CD4-positive, CD25-positive, alpha-beta regulatory T cell (primary cell): Measurements from ENCODE around the gene TMEM156. TPM values are rescaled to one million over a fixed set of nuclear protein-coding genes. Genes with fewer than 3 reads are reported as not detected.
A peak's percentile ranks its signal among the peaks of the same experiment; 100 is the strongest.

Source experiments
- ATAC-seq, 2 donors: fragments of 150-1000 bp; cut with Tn5 transposase; one replicate each; pipeline ENCODE4 v1.10.0; 2021; ENCODE audit warnings: low read depth in 2 of 2, moderate number of reproducible peaks in 2 of 2, moderate library complexity in 1 of 2
- DNase-seq, 3 donors: peaks; one replicate each; pipeline versions ENCODE4 v3.0.0 to v3.0.0-alpha.2; 2012 to 2022; ENCODE audit warnings: mixed read lengths in 1 of 3
- H3K27ac ChIP-seq: one replicate; pipeline ENCODE4 v1.7.0; 2013; ENCODE audit warnings: mild to moderate bottlenecking, low read length; ENCODE audit not compliant: insufficient read depth, poor library complexity, severe bottlenecking
- H3K27me3 ChIP-seq: one replicate; pipeline ENCODE4 v1.7.0; 2013; ENCODE audit warnings: low read length; ENCODE audit not compliant: control insufficient read depth, insufficient read depth
- H3K36me3 ChIP-seq: one replicate; pipeline ENCODE4 v1.7.0; 2013; ENCODE audit warnings: mild to moderate bottlenecking, low read length, moderate library complexity; ENCODE audit not compliant: control insufficient read depth, insufficient read depth
- H3K4me1 ChIP-seq: 2 replicates; pipeline ENCODE4 v1.7.0; 2013; ENCODE audit warnings: mild to moderate bottlenecking, low read length; ENCODE audit not compliant: insufficient read depth, control insufficient read depth, poor library complexity, severe bottlenecking
- H3K4me3 ChIP-seq: one replicate; pipeline ENCODE4 v1.7.0; 2013; ENCODE audit warnings: low read depth, mild to moderate bottlenecking, low read length, moderate library complexity
- H3K9me3 ChIP-seq, 2 experiments: 1 replicate in 1 of 2; 2 replicates in 1 of 2; pipeline ENCODE4 v1.7.0; 2013; ENCODE audit warnings: low read length in 2 of 2, mild to moderate bottlenecking in 1 of 2, moderate library complexity in 1 of 2; ENCODE audit not compliant: control insufficient read depth in 2 of 2
- H3K27ac Mint-ChIP-seq, 3 donors: one replicate each; pipeline ENCODE4 v1.8.0; 2020 to 2022; ENCODE audit warnings: mild to moderate bottlenecking in 3 of 3, mixed read lengths in 3 of 3, moderate library complexity in 2 of 3
- H3K27me3 Mint-ChIP-seq: one replicate; pipeline ENCODE4 v1.8.0; 2022; ENCODE audit warnings: mild to moderate bottlenecking, mixed read lengths
- H3K36me3 Mint-ChIP-seq: one replicate; pipeline ENCODE4 v1.8.0; 2020; ENCODE audit warnings: mixed read lengths
- H3K4me1 Mint-ChIP-seq, 4 donors: one replicate each; pipeline ENCODE4 v1.8.0; 2020 to 2022; ENCODE audit warnings: mixed read lengths in 4 of 4, mild to moderate bottlenecking in 1 of 4
- H3K4me3 Mint-ChIP-seq, 4 donors: one replicate each; pipeline ENCODE4 v1.8.0; 2020 to 2022; ENCODE audit warnings: mild to moderate bottlenecking in 4 of 4, mixed read lengths in 4 of 4, moderate library complexity in 3 of 4
- H3K9me3 Mint-ChIP-seq, 7 donors: one replicate each; pipeline ENCODE4 v1.8.0; 2020 to 2022; ENCODE audit warnings: mixed read lengths in 7 of 7, mild to moderate bottlenecking in 3 of 7, moderate library complexity in 2 of 7
- polyA plus RNA-seq, 4 donors: library from polyadenylated mRNA; unstranded; fragments of 300-500 nt; fragmentation: Illumina TruSeq; gene quantifications; one replicate each; pipeline ENCODE4 v1.2.3, GENCODE V29; 2021
- total RNA-seq: library from RNA; stranded (reverse); gene quantifications from one replicate; pipeline ENCODE4 v1.2.3, GENCODE V29; 2022

Gene TMEM156
- total RNA-seq (14.2 TPM), polyA plus RNA-seq (10 to 100 TPM in 3 of 4 donors, 1 to 10 TPM in 1; 8.4 to 24.3 (median 22.8) TPM)

GRCh38 chr4:39032218-39033085, at the start of gene TMEM156:
Gene TMEM156, minus strand, starts transcription at chr4:39032409. Its CDS starts 96 bp downstream, at chr4:39032313.
- H3K9me3 Mint-ChIP-seq = no peaks in the 10 kb centered on the region
- peaks cover 20 to 52% (median 30%) of the 10 kb centered on the region in 4 donors for H3K4me1 Mint-ChIP-seq
- H3K9me3 ChIP-seq = no peaks in the 10 kb centered on the region
- H3K27ac ChIP-seq = peak within 1 kb of the TSS; percentile 85
- peak within 1 kb of the TSS; percentile 66 to 90 (median 85) for H3K27ac Mint-ChIP-seq
- peak within 1 kb of the TSS; percentile 98 for H3K4me3 ChIP-seq
- peaks cover 49% of the 10 kb centered on the region for H3K4me1 ChIP-seq
- H3K4me3 Mint-ChIP-seq = peak within 1 kb of the TSS; percentile 82 to 97 (median 87)
- ATAC-seq (peak; percentile 92 to 93), DNase-seq (peak in 2 of 3 donors; percentile 71 to 89)
- H3K27me3 ChIP-seq = no peaks in the 10 kb centered on the region
- H3K36me3 Mint-ChIP-seq = no peaks in the 10 kb centered on the region
- no peaks in the 10 kb centered on the region for H3K27me3 Mint-ChIP-seq
- H3K36me3 ChIP-seq = no peaks in the 10 kb centered on the region

DNA sequence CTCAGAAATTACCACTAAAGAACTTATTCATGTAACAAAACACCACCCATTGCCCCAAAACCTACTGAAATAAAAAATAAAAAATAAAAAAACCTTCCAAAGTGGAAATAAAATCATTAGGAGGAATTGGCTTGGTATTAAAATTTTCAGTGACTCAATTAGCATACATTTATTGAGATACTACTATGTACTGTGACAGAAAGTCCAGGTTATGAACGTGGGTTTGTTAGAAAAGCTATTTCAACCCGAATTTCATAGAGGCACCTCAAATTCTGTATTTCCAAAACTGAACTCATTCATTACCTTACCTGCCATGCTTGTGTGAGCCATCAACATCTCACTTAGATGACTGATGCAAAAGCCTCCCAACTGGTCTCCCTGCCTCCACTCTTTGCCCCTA, 46.6 kb upstream of the TMEM156 start:
- peaks cover 8% of the 10 kb centered on the region for H3K36me3 ChIP-seq
- no peak overlapping the region for H3K4me3 ChIP-seq
- Mint-ChIP-seq H3K27me3 (no peaks in the 10 kb centered on the region), H3K4me3 (no peak overlapping the region), H3K4me1 (peaks cover 0 to 19% (median 1%) of the 10 kb centered on the region in 4 donors), H3K36me3 (peaks cover 39% of the 10 kb centered on the region), H3K9me3 (peaks cover 0 to 11% (median 0%) of the 10 kb centered on the region in 7 donors), H3K27ac (no peak overlapping the region)
- H3K9me3 ChIP-seq = no peaks in the 10 kb centered on the region
- H3K27ac ChIP-seq = no peak overlapping the region
- no peaks in the 10 kb centered on the region for H3K27me3 ChIP-seq
- DNase-seq = no peak
- ATAC-seq = no peak
- no peaks in the 10 kb centered on the region for H3K4me1 ChIP-seq

GRCh38 chr4:39068907-39069306, 36.7 kb upstream of the TMEM156 start:
- no peaks in the 10 kb centered on the region for H3K4me1 ChIP-seq
- Mint-ChIP-seq H3K36me3 (peaks cover 5% of the 10 kb centered on the region), H3K27me3 (no peaks in the 10 kb centered on the region), H3K9me3 (peaks cover 0 to 2% (median 0%) of the 10 kb centered on the region in 7 donors), H3K4me1 (peaks cover 0 to 16% (median 12%) of the 10 kb centered on the region in 4 donors), H3K27ac (no peak overlapping the region), H3K4me3 (no peak overlapping the region)
- no peaks in the 10 kb centered on the region for H3K27me3 ChIP-seq
- H3K36me3 ChIP-seq = no peaks in the 10 kb centered on the region
- H3K9me3 ChIP-seq = no peaks in the 10 kb centered on the region
- no peak overlapping the region for H3K27ac ChIP-seq
- DNase-seq (no peak), ATAC-seq (no peak)
- H3K4me3 ChIP-seq = no peak overlapping the region

- no peak overlapping the region for H3K27ac ChIP-seq
- H3K27ac Mint-ChIP-seq = no peak overlapping the region
- H3K27me3 ChIP-seq = no peaks in the 10 kb centered on the region
- H3K4me3 Mint-ChIP-seq = no peak overlapping the region
- H3K36me3 Mint-ChIP-seq = peaks cover 8% of the 10 kb centered on the region
- no peaks in the 10 kb centered on the region for H3K36me3 ChIP-seq
- no peak overlapping the region for H3K4me3 ChIP-seq
- no peaks in the 10 kb centered on the region for H3K27me3 Mint-ChIP-seq
- ATAC-seq (no peak), DNase-seq (no peak)
- H3K4me1 ChIP-seq = no peaks in the 10 kb centered on the region
- H3K4me1 Mint-ChIP-seq = peaks cover 8 to 20% (median 19%) of the 10 kb centered on the region in 4 donors
- H3K9me3 Mint-ChIP-seq = peaks cover 0 to 2% (median 0%) of the 10 kb centered on the region in 7 donors
- no peaks in the 10 kb centered on the region for H3K9me3 ChIP-seq
Measured at GRCh38 chr4:39067451-39067850, 35.2 kb upstream of the TMEM156 start.

DNA sequence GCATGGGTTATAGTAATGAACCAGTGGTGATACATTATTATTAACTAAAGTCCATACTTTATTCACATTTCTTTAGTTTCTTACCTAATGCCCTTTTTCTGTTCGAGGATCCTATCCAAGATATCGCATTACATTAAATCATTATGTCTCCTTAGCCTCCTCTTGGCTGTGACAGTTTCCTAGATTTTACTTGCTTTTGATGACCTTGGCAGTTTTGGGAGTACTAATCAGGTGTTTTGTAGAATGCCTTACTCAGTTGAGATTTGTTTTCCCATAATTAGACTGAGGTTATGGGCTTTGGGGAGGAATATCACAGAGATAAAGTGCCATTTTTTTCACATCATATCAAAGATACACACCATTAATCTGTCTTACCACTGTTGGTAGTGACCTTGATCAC, 34.8 kb upstream of the TMEM156 start:
- Histone ChIP-seq H3K4me3 (no peak overlapping the region), H3K9me3 (no peaks in the 10 kb centered on the region), H3K27ac (no peak overlapping the region), H3K4me1 (no peaks in the 10 kb centered on the region), H3K27me3 (no peaks in the 10 kb centered on the region), H3K36me3 (no peaks in the 10 kb centered on the region)
- peaks cover 0 to 2% (median 0%) of the 10 kb centered on the region in 7 donors for H3K9me3 Mint-ChIP-seq
- H3K36me3 Mint-ChIP-seq = peaks cover 9% of the 10 kb centered on the region
- ATAC-seq (no peak), DNase-seq (no peak)
- H3K4me3 Mint-ChIP-seq = no peak overlapping the region
- H3K27ac Mint-ChIP-seq = no peak overlapping the region
- H3K4me1 Mint-ChIP-seq = peaks cover 12 to 24% (median 22%) of the 10 kb centered on the region in 4 donors
- H3K27me3 Mint-ChIP-seq = no peaks in the 10 kb centered on the region

DNA sequence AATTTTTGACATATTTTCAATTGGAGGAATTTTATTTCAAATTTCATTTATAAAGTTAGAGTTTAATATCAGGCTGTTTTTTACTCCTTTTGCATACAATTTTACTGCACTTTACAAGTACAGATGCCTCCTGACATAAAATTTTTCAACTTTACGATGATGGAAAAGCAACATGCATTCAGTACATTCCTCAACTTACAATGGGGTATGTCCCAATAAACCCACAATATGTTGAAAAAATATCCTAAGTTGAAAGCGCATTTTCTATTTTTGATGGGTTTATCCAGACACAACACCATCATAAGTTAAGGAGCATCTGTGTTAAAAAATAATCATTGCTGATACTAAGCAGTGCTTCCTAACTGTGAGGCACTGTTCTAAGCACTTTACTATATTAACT, 34.2 kb upstream of the TMEM156 start:
- Histone ChIP-seq H3K4me3 (no peak overlapping the region), H3K4me1 (no peaks in the 10 kb centered on the region), H3K27me3 (no peaks in the 10 kb centered on the region), H3K9me3 (no peaks in the 10 kb centered on the region), H3K36me3 (no peaks in the 10 kb centered on the region), H3K27ac (no peak overlapping the region)
- DNase-seq (no peak), ATAC-seq (no peak)
- no peaks in the 10 kb centered on the region for H3K27me3 Mint-ChIP-seq
- no peak overlapping the region for H3K27ac Mint-ChIP-seq
- H3K4me3 Mint-ChIP-seq = no peak overlapping the region
- H3K4me1 Mint-ChIP-seq = peaks cover 17 to 30% (median 28%) of the 10 kb centered on the region in 4 donors
- peaks cover 0 to 2% (median 0%) of the 10 kb centered on the region in 7 donors for H3K9me3 Mint-ChIP-seq
- H3K36me3 Mint-ChIP-seq = peaks cover 9% of the 10 kb centered on the region

DNA sequence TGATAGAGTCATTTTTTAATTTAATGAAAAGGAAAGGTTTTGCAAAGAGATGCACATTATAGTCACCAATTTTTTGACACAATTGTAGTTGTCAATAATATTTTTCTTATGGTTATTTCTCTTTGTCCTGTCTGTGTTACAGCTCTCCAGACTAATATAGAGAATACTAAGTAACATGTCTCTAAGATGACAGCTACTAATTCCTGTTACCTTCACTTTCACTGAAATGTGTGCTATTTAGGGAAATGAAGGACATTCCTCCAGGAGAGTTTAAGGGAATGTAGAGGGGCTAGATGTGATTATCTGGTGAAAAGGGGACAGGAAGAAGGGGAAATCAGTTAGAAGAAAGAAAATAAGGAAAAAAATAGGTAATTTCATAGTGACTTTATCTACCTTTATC, 31.2 kb upstream of the TMEM156 start:
- Mint-ChIP-seq H3K4me3 (no peak overlapping the region), H3K27me3 (no peaks in the 10 kb centered on the region), H3K27ac (no peak overlapping the region), H3K36me3 (peaks cover 9% of the 10 kb centered on the region), H3K9me3 (no peaks in the 10 kb centered on the region), H3K4me1 (peaks cover 26 to 34% (median 30%) of the 10 kb centered on the region in 4 donors)
- no peak for DNase-seq
- no peaks in the 10 kb centered on the region for H3K36me3 ChIP-seq
- H3K9me3 ChIP-seq = no peaks in the 10 kb centered on the region
- no peak overlapping the region for H3K4me3 ChIP-seq
- no peaks in the 10 kb centered on the region for H3K4me1 ChIP-seq
- no peaks in the 10 kb centered on the region for H3K27me3 ChIP-seq
- no peak overlapping the region for H3K27ac ChIP-seq
- no peak for ATAC-seq

DNA sequence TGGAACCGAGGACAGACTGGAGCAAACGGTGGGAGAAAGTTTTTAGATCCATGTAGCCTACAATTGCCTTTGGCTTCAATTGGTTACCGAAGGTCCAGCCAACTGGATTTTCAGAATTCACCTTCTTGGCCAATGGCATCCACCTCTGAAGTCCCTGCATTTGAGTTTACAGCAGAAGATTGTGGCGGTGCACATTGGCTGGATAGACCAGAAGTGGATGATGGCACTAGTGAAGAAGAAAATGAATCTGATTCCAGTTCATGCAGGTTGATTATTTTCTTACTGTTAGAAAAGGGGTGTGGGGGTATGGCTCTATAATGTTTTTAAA, 30.5 kb upstream of the TMEM156 start:
- Histone ChIP-seq H3K9me3 (no peaks in the 10 kb centered on the region), H3K4me3 (no peak overlapping the region), H3K27ac (no peak overlapping the region), H3K27me3 (no peaks in the 10 kb centered on the region), H3K4me1 (no peaks in the 10 kb centered on the region), H3K36me3 (no peaks in the 10 kb centered on the region)
- Mint-ChIP-seq H3K4me1 (peaks cover 26 to 33% (median 28%) of the 10 kb centered on the region in 4 donors), H3K9me3 (no peaks in the 10 kb centered on the region), H3K27ac (no peak overlapping the region), H3K4me3 (no peak overlapping the region), H3K36me3 (peaks cover 4% of the 10 kb centered on the region), H3K27me3 (no peaks in the 10 kb centered on the region)
- ATAC-seq (no peak), DNase-seq (no peak)
